CD8-positive, alpha-beta memory T cell (primary cell): ENCODE data around the gene ADD2. TPM values are rescaled to one million over a fixed set of nuclear protein-coding genes. Genes with fewer than 3 reads are reported as not detected.

Experiments
- CTCF ChIA-PET: fragments of 350-600 bp; sonication (Branson Sonifier 250); formaldehyde crosslinking; loops from one replicate; lab custom pipeline; 2021; ENCODE audit warnings: antibody characterized with exemption; lab: Charles Lee
- POLR2A ChIA-PET: fragments of 350-600 bp; sonication (Branson Sonifier 250); formaldehyde crosslinking; loops from one replicate; lab custom pipeline; 2021; ENCODE audit warnings: antibody characterized with exemption; lab: Charles Lee
- DNase-seq, 5 donors: peaks; one replicate each; pipeline versions ENCODE4 v3.0.0 to v3.0.0-alpha.2; 2020 to 2022; ENCODE audit warnings: mixed read lengths in 1 of 5
- H3K27ac ChIP-seq: one replicate; pipeline ENCODE4 v1.7.0; 2013; ENCODE audit warnings: low read depth, mild to moderate bottlenecking, low read length, moderate library complexity
- H3K27me3 ChIP-seq: 2 replicates; pipeline ENCODE4 v1.7.0; 2013; ENCODE audit warnings: low read length, mild to moderate bottlenecking; ENCODE audit not compliant: insufficient read depth, poor library complexity, severe bottlenecking
- H3K36me3 ChIP-seq: 2 replicates; pipeline ENCODE4 v1.7.0; 2013; ENCODE audit warnings: mild to moderate bottlenecking, low read length, moderate library complexity; ENCODE audit not compliant: insufficient read depth
- H3K4me1 ChIP-seq: 2 replicates; pipeline ENCODE4 v1.7.0; 2013; ENCODE audit warnings: mild to moderate bottlenecking, low read length, moderate library complexity; ENCODE audit not compliant: insufficient read depth
- H3K4me3 ChIP-seq: 2 replicates; pipeline ENCODE4 v1.7.0; 2013; ENCODE audit warnings: mild to moderate bottlenecking, low read length
- H3K9me3 ChIP-seq: 2 replicates; pipeline ENCODE4 v1.7.0; 2013; ENCODE audit warnings: mild to moderate bottlenecking, low read length
- H3K27ac Mint-ChIP-seq, 8 donors: one replicate each; pipeline ENCODE4 v1.8.0; 2020 to 2021; ENCODE audit warnings: mixed read lengths in 8 of 8, mild to moderate bottlenecking in 6 of 8, inconsistent platforms in 3 of 8, moderate library complexity in 3 of 8
- H3K27me3 Mint-ChIP-seq, 2 donors: one replicate each; pipeline ENCODE4 v1.8.0; 2020 to 2021; ENCODE audit warnings: mixed read lengths in 2 of 2, mild to moderate bottlenecking in 1 of 2, moderate library complexity in 1 of 2
- H3K36me3 Mint-ChIP-seq, 3 donors: one replicate each; pipeline ENCODE4 v1.8.0; 2020 to 2021; ENCODE audit warnings: mixed read lengths in 3 of 3, inconsistent platforms in 1 of 3, mild to moderate bottlenecking in 1 of 3
- H3K4me1 Mint-ChIP-seq, 3 donors: one replicate each; pipeline ENCODE4 v1.8.0; 2020 to 2021; ENCODE audit warnings: mixed read lengths in 3 of 3, inconsistent platforms in 1 of 3, mild to moderate bottlenecking in 1 of 3
- H3K4me3 Mint-ChIP-seq, 7 donors: one replicate each; pipeline ENCODE4 v1.8.0; 2020 to 2021; ENCODE audit warnings: mixed read lengths in 7 of 7, mild to moderate bottlenecking in 6 of 7, moderate library complexity in 4 of 7, inconsistent platforms in 2 of 7
- H3K9me3 Mint-ChIP-seq, 5 donors: one replicate each; pipeline ENCODE4 v1.8.0; 2020 to 2022; ENCODE audit warnings: mixed read lengths in 5 of 5, mild to moderate bottlenecking in 3 of 5, moderate library complexity in 2 of 5, inconsistent platforms in 1 of 5
- polyA plus RNA-seq: library from polyadenylated mRNA; unstranded; fragments of 300-500 nt; fragmentation: Illumina TruSeq; gene quantifications from one replicate; pipeline ENCODE4 v1.2.3, GENCODE V29; 2021
- total RNA-seq, 2 experiments: library from RNA; stranded (reverse); gene quantifications; one replicate each; pipeline ENCODE4 v1.2.3, GENCODE V29; 2021

ADD2 gene
- total and polyA plus RNA-seq, 3 experiments from 2014 or later: 0.18 to 1.2 (median 0.74) TPM

- Histone ChIP-seq H3K27me3 (peaks cover 11% of the 10 kb centered on the region), H3K4me1 (peaks cover 10% of the 10 kb centered on the region), H3K27ac (no peak overlapping the region), H3K4me3 (no peak overlapping the region), H3K9me3 (no peaks in the 10 kb centered on the region), H3K36me3 (no peaks in the 10 kb centered on the region)
- peaks cover 6 to 11% (median 7%) of the 10 kb centered on the region in 3 donors for H3K4me1 Mint-ChIP-seq
- no peaks in the 10 kb centered on the region for H3K36me3 Mint-ChIP-seq
- ChIA-PET POLR2A (no interaction called here), CTCF (no interaction called here)
- no peak overlapping the region for H3K4me3 Mint-ChIP-seq
- peaks cover 27 to 44% of the 10 kb centered on the region in 2 donors for H3K27me3 Mint-ChIP-seq
- H3K27ac Mint-ChIP-seq: no peak overlapping the region
- H3K9me3 Mint-ChIP-seq: no peaks in the 10 kb centered on the region
- DNase-seq: no peak
Observed at GRCh38 chr2:70793450-70793849, 25.4 kb upstream of the ADD2 start.

GRCh38 chr2:70790136-70790828 lies 22.3 kb upstream of the ADD2 start, which contains the start of gene FIGLA:
Gene FIGLA, minus strand, starts transcription at chr2:70790643. Its CDS starts 5 bp downstream, at chr2:70790638.
- ChIA-PET CTCF (interaction anchor here (1.2 kb wide), 1 partner anchor 9 kb away, joined by 4 read pairs; no protein-coding TSS in a partner anchor), POLR2A (no interaction called here)

GRCh38 chr2:70789304-70790135 lies 21.5 kb upstream of the ADD2 start:
- Histone ChIP-seq H3K4me1 (peaks cover 10% of the 10 kb centered on the region), H3K9me3 (no peaks in the 10 kb centered on the region), H3K27ac (no peak overlapping the region), H3K36me3 (no peaks in the 10 kb centered on the region), H3K4me3 (peak overlapping the region; percentile 1), H3K27me3 (peaks cover 11% of the 10 kb centered on the region)
- POLR2A ChIA-PET: no interaction called here
- Mint-ChIP-seq H3K4me3 (peak overlapping the region in 6 of 7 donors; percentile 78 to 88 (median 82)), H3K27ac (peak overlapping the region in 3 of 8 donors; percentile 15 to 54 (median 28)), H3K4me1 (peaks cover 6 to 15% (median 11%) of the 10 kb centered on the region in 3 donors), H3K27me3 (peaks cover 26 to 68% of the 10 kb centered on the region in 2 donors), H3K9me3 (no peaks in the 10 kb centered on the region), H3K36me3 (no peaks in the 10 kb centered on the region)
- CTCF ChIA-PET: interaction anchor here (0.7 to 1.2 kb wide), 3 partner anchors 8 to 158 kb away, joined by 3 to 4 read pairs (median 3); no protein-coding TSS in a partner anchor
- DNase-seq: peak; percentile 24 to 64 (median 36)

More at GRCh38 chr2:70790136-70790828, 22.3 kb upstream of the ADD2 start, which contains the start of gene FIGLA:
- H3K36me3 ChIP-seq: no peaks in the 10 kb centered on the region
- Mint-ChIP-seq H3K9me3 (no peaks in the 10 kb centered on the region), H3K27ac (peak within 1 kb of the TSS in 3 of 8 donors; percentile 15 to 54 (median 28)), H3K4me1 (peaks cover 6 to 13% (median 10%) of the 10 kb centered on the region in 3 donors), H3K27me3 (peaks cover 26 to 66% of the 10 kb centered on the region in 2 donors), H3K36me3 (no peaks in the 10 kb centered on the region), H3K4me3 (peak within 1 kb of the TSS in 6 of 7 donors; percentile 78 to 88 (median 82))
- DNase-seq: no peak
- peak within 1 kb of the TSS; percentile 1 for H3K4me3 ChIP-seq
- H3K27me3 ChIP-seq: peaks cover 11% of the 10 kb centered on the region
- no peaks in the 10 kb centered on the region for H3K9me3 ChIP-seq
- peaks cover 10% of the 10 kb centered on the region for H3K4me1 ChIP-seq
- H3K27ac ChIP-seq: no peak within 1 kb of the TSS

- Mint-ChIP-seq H3K27ac (no peak overlapping the region), H3K27me3 (peaks cover 12 to 45% of the 10 kb centered on the region in 2 donors)
- H3K4me1 ChIP-seq: peaks cover 9% of the 10 kb centered on the region
Observed at GRCh38 chr2:70785137-70785911, 17.3 kb upstream of the ADD2 start.

GRCh38 chr2:70784320-70784719 lies 16.3 kb upstream of the ADD2 start:
- H3K27me3 Mint-ChIP-seq: peaks cover 13 to 39% of the 10 kb centered on the region in 2 donors
- H3K4me1 Mint-ChIP-seq: peaks cover under 1 to 6% (median 5%) of the 10 kb centered on the region in 3 donors
- no peak for DNase-seq
- H3K36me3 ChIP-seq: no peaks in the 10 kb centered on the region
- POLR2A ChIA-PET: no interaction called here
- H3K4me3 ChIP-seq: no peak overlapping the region
- peaks cover under 1% of the 10 kb centered on the region for H3K4me1 ChIP-seq
- H3K27ac ChIP-seq: no peak overlapping the region
- peaks cover 2% of the 10 kb centered on the region for H3K27me3 ChIP-seq
- H3K9me3 Mint-ChIP-seq: no peaks in the 10 kb centered on the region
- no peaks in the 10 kb centered on the region for H3K9me3 ChIP-seq
- H3K36me3 Mint-ChIP-seq: no peaks in the 10 kb centered on the region
- no peak overlapping the region for H3K27ac Mint-ChIP-seq
- no peak overlapping the region for H3K4me3 Mint-ChIP-seq
- CTCF ChIA-PET: interaction anchor here (1.5 kb wide), 1 partner anchor 16 kb away, joined by 3 read pairs; the partner anchor contains the start of gene ADD2

More at GRCh38 chr2:70785137-70785911, 17.3 kb upstream of the ADD2 start:
- POLR2A ChIA-PET: interaction anchor here (0.5 kb wide), 1 partner anchor 11 kb away, joined by 3 read pairs; no protein-coding TSS in a partner anchor
- H3K27me3 ChIP-seq: peaks cover 11% of the 10 kb centered on the region
- no peak overlapping the region for H3K4me3 Mint-ChIP-seq
- H3K27ac ChIP-seq: no peak overlapping the region
- H3K9me3 Mint-ChIP-seq: no peaks in the 10 kb centered on the region
- H3K4me3 ChIP-seq: no peak overlapping the region
- H3K4me1 Mint-ChIP-seq: peaks cover 6 to 11% (median 9%) of the 10 kb centered on the region in 3 donors
- CTCF ChIA-PET: interaction anchor here (1.5 kb wide), 1 partner anchor 17 kb away, joined by 3 read pairs; the partner anchor contains the start of gene ADD2
- no peaks in the 10 kb centered on the region for H3K36me3 ChIP-seq
- H3K36me3 Mint-ChIP-seq: no peaks in the 10 kb centered on the region
- H3K9me3 ChIP-seq: no peaks in the 10 kb centered on the region
- DNase-seq: peak in 1 of 5 donors; percentile 25

- H3K9me3 Mint-ChIP-seq: no peaks in the 10 kb centered on the region
Observed at GRCh38 chr2:70779911-70780545, 12.0 kb upstream of the ADD2 start.

GRCh38 chr2:70779491-70779890 lies 11.5 kb upstream of the ADD2 start:
- no peaks in the 10 kb centered on the region for H3K4me1 ChIP-seq
- DNase-seq: no peak
- H3K4me1 Mint-ChIP-seq: no peaks in the 10 kb centered on the region
- CTCF ChIA-PET: no interaction called here
- no peak overlapping the region for H3K4me3 ChIP-seq
- H3K27me3 ChIP-seq: no peaks in the 10 kb centered on the region
- H3K9me3 Mint-ChIP-seq: no peaks in the 10 kb centered on the region
- no peak overlapping the region for H3K27ac Mint-ChIP-seq
- H3K9me3 ChIP-seq: no peaks in the 10 kb centered on the region
- H3K4me3 Mint-ChIP-seq: no peak overlapping the region
- H3K36me3 ChIP-seq: no peaks in the 10 kb centered on the region
- H3K27me3 Mint-ChIP-seq: peaks cover 16 to 40% of the 10 kb centered on the region in 2 donors
- H3K36me3 Mint-ChIP-seq: no peaks in the 10 kb centered on the region
- no peak overlapping the region for H3K27ac ChIP-seq
- POLR2A ChIA-PET: no interaction called here

More at GRCh38 chr2:70779911-70780545, 12.0 kb upstream of the ADD2 start:
- Mint-ChIP-seq H3K27ac (no peak overlapping the region), H3K27me3 (peaks cover 13 to 35% of the 10 kb centered on the region in 2 donors), H3K4me3 (no peak overlapping the region), H3K4me1 (no peaks in the 10 kb centered on the region), H3K36me3 (no peaks in the 10 kb centered on the region)
- Histone ChIP-seq H3K27me3 (no peaks in the 10 kb centered on the region), H3K4me1 (no peaks in the 10 kb centered on the region), H3K27ac (no peak overlapping the region), H3K9me3 (no peaks in the 10 kb centered on the region), H3K4me3 (no peak overlapping the region), H3K36me3 (no peaks in the 10 kb centered on the region)
- ChIA-PET CTCF (no interaction called here), POLR2A (no interaction called here)
- DNase-seq: no peak
